Stomach (tissue), 4 donors: Measurements from ENCODE around the gene NUMB.

ENCODE experiments used
- CTCF ChIP-seq, 7 experiments: fragments of 450-650 bp in 4 of 7; fragments of 200-600 bp in 3 of 7; sonication (generic) in 3 of 7; IDR thresholded peaks; one replicate each; pipeline ENCODE4 v1.5.1; 2016 to 2019; ENCODE audit warnings: antibody characterized with exemption in 7 of 7, control low read depth in 2 of 7, mild to moderate bottlenecking in 1 of 7
- POLR2AphosphoS5 ChIP-seq, 3 donors: sonication (generic); formaldehyde crosslinking; IDR thresholded peaks; one replicate each; pipeline ENCODE4 v1.6.1; 2016; ENCODE audit warnings: antibody characterized with exemption in 3 of 3

GRCh38 chr14:73372529-73372928, 85.8 kb downstream of the NUMB start:
- TF ChIP-seq POLR2AphosphoS5 (IDR thresholded peaks at IDR 0.05) (no peak), CTCF (IDR thresholded peaks at IDR 0.05) (no peak)
